ENCODE measurements around the gene TAF11L5. TPM values are rescaled to one million over a fixed set of nuclear protein-coding genes. Genes with fewer than 3 reads are reported as not detected.
"Not testable (repeated sequence)": the region's sequence is repeated elsewhere in the genome, so short reads cannot be mapped to it uniquely, and the experiment has no call there.

The TAF11L5 gene
- total and polyA plus RNA-seq, 2 experiments from 2014 or later, result not detected

DNA sequence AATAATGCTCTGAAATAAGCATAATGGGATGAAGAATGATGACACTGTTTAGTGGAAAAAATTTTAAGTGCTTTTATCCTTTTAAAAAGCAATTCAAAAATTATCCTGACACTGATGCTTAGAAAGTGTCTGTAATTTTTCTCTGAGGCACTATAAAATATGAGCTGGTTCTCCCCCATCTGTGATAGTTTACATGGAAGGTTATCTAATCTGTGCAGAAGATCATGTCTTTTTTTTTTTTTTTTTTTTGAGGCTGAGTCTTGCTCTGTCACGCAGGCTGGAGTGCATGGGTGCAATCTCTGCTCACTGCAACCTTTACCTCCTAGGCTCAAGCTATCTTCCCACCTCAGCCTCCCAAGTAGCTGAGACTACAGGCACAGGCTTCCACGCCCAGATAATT lies 42.2 kb upstream of the TAF11L5 start:
- in situ Hi-C loops (cut with MboI), result no loop called here

DNA sequence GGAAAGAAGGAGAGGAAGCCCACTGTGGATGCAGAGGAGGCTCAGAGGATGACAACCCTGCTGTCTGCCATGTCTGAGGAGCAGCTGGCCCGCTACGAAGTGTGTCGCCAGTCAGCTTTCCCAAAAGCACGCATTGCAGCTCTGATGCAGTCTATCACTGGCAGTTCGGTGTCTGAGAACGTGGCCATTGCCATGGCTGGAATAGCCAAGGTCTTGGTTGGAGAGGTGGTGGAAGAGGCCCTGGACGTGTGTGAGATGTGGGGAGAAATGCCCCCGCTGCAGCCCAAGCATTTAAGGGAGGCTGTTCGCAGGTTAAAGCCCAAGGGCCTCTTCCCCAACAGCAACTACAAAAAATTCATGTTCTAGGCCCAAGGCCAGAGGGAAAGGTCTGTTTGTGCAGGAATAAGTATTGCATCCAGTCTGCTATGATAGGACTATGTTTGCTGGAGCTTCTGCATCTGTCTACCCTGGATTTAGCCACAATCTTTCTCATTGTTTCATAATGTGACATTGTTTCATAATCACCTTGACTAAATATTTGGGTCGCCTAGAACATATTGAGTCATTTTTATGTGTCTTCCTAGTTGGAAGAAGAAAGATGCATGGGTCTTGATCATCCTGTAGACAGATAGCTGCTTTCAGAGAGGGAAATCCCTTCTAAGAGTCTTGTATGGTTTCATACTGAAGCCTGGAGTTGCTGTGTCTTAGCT lies 38.4 kb upstream of the TAF11L5 start:
- H2AFZ ChIP-seq; in situ Hi-C loops (cut with MboI): not testable (repeated sequence)

More for the DNA sequence above, 42.2 kb upstream of the TAF11L5 start:
- Histone ChIP-seq H3K9me3 (ENCODE audit: low read depth) (no peaks in the 10 kb centered on the region), H3K36me3 (ENCODE audit: low read depth) (no peaks in the 10 kb centered on the region), H4K20me1 (ENCODE audit: insufficient read depth) (no peaks in the 10 kb centered on the region), H3K9me2 (ENCODE audit: insufficient read depth) (no peaks in the 10 kb centered on the region), H3K4me2 (ENCODE audit: unreplicated experiment) (no peak overlapping the region), H3K4me1 (ENCODE audit: insufficient read depth) (no peaks in the 10 kb centered on the region), H3K4me3 (no peak overlapping the region), H3K27ac (no peak overlapping the region), H2AFZ (no peak overlapping the region), H3K79me2 (ENCODE audit: insufficient read depth) (no peaks in the 10 kb centered on the region), H3K9ac (no peak overlapping the region), H3K27me3 (replicated peaks; ENCODE audit: insufficient read depth) (peaks cover 13% of the 10 kb centered on the region; the same call in 1 of the 2 replicates), H3F3A (ENCODE audit: insufficient read depth) (no peaks in the 10 kb centered on the region)
- DNase-seq, result no peak
- WGBS, 2 experiments (ENCODE audit: low coverage in 1 of 2, low lambda C conversion rate in 2 of 2, missing lambda C conversion rate in 2 of 2), result 26 to 30% methylated on average over 2 of the region's 2 CpGs
- TF ChIP-seq EZH2phosphoT487 (IDR thresholded peaks at IDR 0.05; ENCODE audit: insufficient read depth, low read depth), result no peak
- no peak for TF ChIP-seq EZH2 (IDR thresholded peaks at IDR 0.05; ENCODE audit: insufficient read depth, poor library complexity, severe bottlenecking)

DNA sequence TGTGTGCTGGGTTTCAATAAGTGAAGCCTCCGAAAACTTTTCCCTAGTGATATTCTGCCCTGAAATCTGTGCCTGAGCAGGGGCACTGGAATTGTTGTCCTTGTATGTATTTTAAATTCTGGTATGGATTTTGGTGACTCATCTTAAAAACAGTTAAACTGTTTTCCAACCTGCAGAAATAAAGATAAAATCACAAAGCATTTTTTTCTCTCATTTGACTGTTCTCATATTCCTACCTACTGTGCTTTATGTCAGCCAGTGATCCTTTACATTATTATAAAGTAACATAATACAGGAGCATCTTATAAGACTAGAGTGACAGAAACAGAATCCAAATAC lies 37.9 kb upstream of the TAF11L5 start:
- Histone ChIP-seq H4K20me1 (ENCODE audit: insufficient read depth) (no peaks in the 10 kb centered on the region), H3F3A (ENCODE audit: insufficient read depth) (no peaks in the 10 kb centered on the region), H2AFZ (no peak overlapping the region), H3K27ac (no peak overlapping the region), H3K9ac (no peak overlapping the region), H3K9me2 (ENCODE audit: insufficient read depth) (no peaks in the 10 kb centered on the region), H3K4me1 (ENCODE audit: insufficient read depth) (no peaks in the 10 kb centered on the region), H3K36me3 (ENCODE audit: low read depth) (no peaks in the 10 kb centered on the region), H3K4me2 (ENCODE audit: unreplicated experiment) (no peak overlapping the region), H3K9me3 (ENCODE audit: low read depth) (no peaks in the 10 kb centered on the region), H3K79me2 (ENCODE audit: insufficient read depth) (no peaks in the 10 kb centered on the region), H3K4me3 (no peak overlapping the region), H3K27me3 (replicated peaks; ENCODE audit: insufficient read depth) (peaks cover 13% of the 10 kb centered on the region)
- in situ Hi-C loops (cut with MboI), result no loop called here
- no peak for TF ChIP-seq EZH2phosphoT487 (IDR thresholded peaks at IDR 0.05; ENCODE audit: insufficient read depth, low read depth)
- TF ChIP-seq EZH2 (IDR thresholded peaks at IDR 0.05; ENCODE audit: insufficient read depth, poor library complexity, severe bottlenecking), result no peak
- WGBS, 2 experiments (ENCODE audit: low coverage in 1 of 2, low lambda C conversion rate in 2 of 2, missing lambda C conversion rate in 2 of 2), result 37 to 57% methylated on average over 1 of the region's 1 CpG
- no peak for DNase-seq

More for the DNA sequence above, 38.4 kb upstream of the TAF11L5 start:
- peaks cover 14% of the 10 kb centered on the region for H3K27me3 ChIP-seq (replicated peaks; ENCODE audit: insufficient read depth)
- not testable (repeated sequence) for DNase-seq; H3F3A ChIP-seq (ENCODE audit: insufficient read depth); H3K36me3 ChIP-seq (ENCODE audit: low read depth); H3K4me2 ChIP-seq (ENCODE audit: unreplicated experiment); H3K9ac ChIP-seq; H3K4me1 ChIP-seq (ENCODE audit: insufficient read depth); H4K20me1 ChIP-seq (ENCODE audit: insufficient read depth); H3K9me2 ChIP-seq (ENCODE audit: insufficient read depth); H3K9me3 ChIP-seq (ENCODE audit: low read depth); H3K79me2 ChIP-seq (ENCODE audit: insufficient read depth); H3K27ac ChIP-seq; H3K4me3 ChIP-seq
- 65 to 67% methylated on average over 10 of the region's 10 CpGs for WGBS, 2 experiments (ENCODE audit: low coverage in 1 of 2, low lambda C conversion rate in 2 of 2, missing lambda C conversion rate in 2 of 2)

DNA sequence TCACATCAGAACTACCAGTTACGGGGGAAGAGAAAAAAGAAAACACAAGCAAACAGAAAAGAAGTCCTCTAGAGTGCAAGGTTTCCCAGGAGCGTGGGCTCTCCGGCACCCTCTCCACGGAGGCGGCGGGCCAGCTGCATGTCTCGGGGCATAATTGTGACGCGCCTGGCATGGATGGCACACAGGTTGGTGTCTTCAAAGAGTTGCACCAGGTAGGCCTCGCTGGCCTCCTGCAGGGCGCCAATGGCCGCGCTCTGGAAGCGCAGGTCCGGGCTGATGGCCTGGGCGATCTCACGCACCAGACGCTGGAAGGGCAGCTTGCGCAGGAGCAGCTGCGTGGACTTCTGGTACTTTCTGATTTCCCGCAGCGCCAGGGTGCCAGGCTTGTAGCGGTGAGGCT lies 33.8 kb upstream of the TAF11L5 start:
- H3K27ac ChIP-seq; H3K9ac ChIP-seq; H3K4me1 ChIP-seq (ENCODE audit: insufficient read depth); in situ Hi-C loops (cut with MboI); H3K4me2 ChIP-seq (ENCODE audit: unreplicated experiment); H3K4me3 ChIP-seq; H4K20me1 ChIP-seq (ENCODE audit: insufficient read depth); H3F3A ChIP-seq (ENCODE audit: insufficient read depth); H3K9me3 ChIP-seq (ENCODE audit: low read depth); H3K36me3 ChIP-seq (ENCODE audit: low read depth); H3K27me3 ChIP-seq (replicated peaks; ENCODE audit: insufficient read depth); H2AFZ ChIP-seq; H3K79me2 ChIP-seq (ENCODE audit: insufficient read depth); H3K9me2 ChIP-seq (ENCODE audit: insufficient read depth); DNase-seq: not testable (repeated sequence)
- WGBS, 2 experiments (ENCODE audit: low coverage in 1 of 2, low lambda C conversion rate in 2 of 2, missing lambda C conversion rate in 2 of 2), result 88 to 92% methylated on average over 19 to 23 of the region's 23 CpGs

DNA sequence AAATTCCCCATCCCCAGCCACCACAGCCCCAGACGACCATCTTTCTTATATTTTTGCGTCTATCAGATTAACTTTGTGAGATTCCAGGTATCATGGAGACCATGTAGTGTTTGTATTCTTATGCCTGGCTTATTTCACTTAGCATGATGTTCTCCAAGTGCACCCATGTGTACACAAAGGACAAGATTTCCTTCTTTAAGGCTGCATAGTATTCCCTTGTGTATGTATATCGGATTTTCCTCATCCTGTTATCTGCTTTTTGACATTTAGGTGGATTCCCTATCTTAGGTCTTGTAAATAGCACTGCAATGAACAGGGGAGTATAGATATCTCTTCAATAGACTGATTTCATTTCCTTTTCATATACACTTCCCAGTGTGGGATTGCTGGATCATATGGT lies 32.3 kb upstream of the TAF11L5 start:
- Histone ChIP-seq H3K4me1 (ENCODE audit: insufficient read depth) (no peaks in the 10 kb centered on the region), H3K9ac (no peak overlapping the region), H3K4me3 (no peak overlapping the region), H3K4me2 (ENCODE audit: unreplicated experiment) (no peak overlapping the region), H3K27ac (no peak overlapping the region), H3K79me2 (ENCODE audit: insufficient read depth) (no peaks in the 10 kb centered on the region), H3K9me3 (ENCODE audit: low read depth) (no peaks in the 10 kb centered on the region), H4K20me1 (ENCODE audit: insufficient read depth) (no peaks in the 10 kb centered on the region), H3F3A (ENCODE audit: insufficient read depth) (no peaks in the 10 kb centered on the region), H3K9me2 (ENCODE audit: insufficient read depth) (no peaks in the 10 kb centered on the region), H2AFZ (no peak overlapping the region), H3K27me3 (replicated peaks; ENCODE audit: insufficient read depth) (peaks cover 5% of the 10 kb centered on the region), H3K36me3 (ENCODE audit: low read depth) (no peaks in the 10 kb centered on the region)
- TF ChIP-seq EZH2 (IDR thresholded peaks at IDR 0.05; ENCODE audit: insufficient read depth, poor library complexity, severe bottlenecking) (no peak), EZH2phosphoT487 (IDR thresholded peaks at IDR 0.05; ENCODE audit: insufficient read depth, low read depth) (no peak)
- in situ Hi-C loops (cut with MboI), result no loop called here
- 47% methylated on average over 3 of the region's 3 CpGs for WGBS, 2 experiments (ENCODE audit: low coverage in 1 of 2, low lambda C conversion rate in 2 of 2, missing lambda C conversion rate in 2 of 2)
- DNase-seq, result no peak
